Mammary epithelial cell (primary cell): ENCODE measurements around the gene PDE6A.

Experiments
- CTCF ChIP-seq, 2 donors: IDR thresholded peaks in 1 of 2; conservative IDR thresholded peaks in 1 of 2; 2 replicates each; pipeline ENCODE4 v1.5.1; 2011 to 2012; ENCODE audit warnings: inconsistent platforms in 2 of 2, low read length in 2 of 2, mild to moderate bottlenecking in 2 of 2, control low read depth in 1 of 2, low read depth in 1 of 2; ENCODE audit not compliant: insufficient read depth in 1 of 2; ENCODE audit errors: extremely low read depth in 1 of 2
- EZH2 ChIP-seq: IDR thresholded peaks from 2 replicates; pipeline ENCODE4 v1.6.1; 2012; ENCODE audit warnings: low read length, inconsistent platforms, borderline replicate concordance

DNA sequence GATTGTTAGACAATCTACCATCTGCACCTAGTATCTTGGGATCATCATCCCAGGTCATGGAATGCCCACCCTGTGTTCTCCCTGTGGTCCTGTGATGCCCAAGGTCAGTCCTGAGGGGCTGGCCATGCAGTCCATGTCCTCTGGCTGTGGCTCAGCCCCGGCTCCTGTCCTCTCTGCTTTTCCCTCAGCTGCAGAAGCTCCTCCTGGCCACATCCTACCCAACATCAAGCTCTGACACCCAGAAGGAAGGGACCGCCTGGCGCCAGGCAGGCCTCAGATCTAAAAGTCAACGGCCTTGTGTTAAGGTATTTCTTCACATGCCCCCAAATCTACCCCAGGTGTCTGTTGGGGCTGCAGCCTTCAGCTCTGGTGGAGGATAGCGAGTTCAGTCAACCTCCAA, 114.0 kb downstream of the PDE6A start:
- TF ChIP-seq CTCF (conservative IDR thresholded peaks at IDR 0.05 in 1 of 2, IDR thresholded peaks at IDR 0.05 in 1 of 2; ENCODE audit: extremely low read depth in 1 of 2, insufficient read depth in 1 of 2, low read depth in 1 of 2, low read length in 2 of 2) (no peak), EZH2 (no peak)
